Omental fat pad (tissue), 4 donors: Measurements from ENCODE around the gene DCUN1D2. TPM values are rescaled to one million over a fixed set of nuclear protein-coding genes. Genes with fewer than 3 reads are reported as not detected.

Experiments used
- ATAC-seq: fragments of 150-250 bp; one replicate; pipeline ENCODE4 v1.9.1; 2016; ENCODE audit warnings: mild to moderate bottlenecking, moderate library complexity; ENCODE audit not compliant: low FRiP score
- DNase-seq: peaks from one replicate; pipeline ENCODE4 v3.0.0-alpha.2; 2019; ENCODE audit warnings: low spot score
- CTCF ChIP-seq, 3 donors: fragments of 450-650 bp; IDR thresholded peaks; one replicate each; pipeline ENCODE4 v1.5.1; 2016 to 2017; ENCODE audit warnings: antibody characterized with exemption in 3 of 3, mild to moderate bottlenecking in 3 of 3, moderate library complexity in 2 of 3
- total RNA-seq, 4 donors: library from RNA; depleted of rRNA; stranded (reverse); fragments of >200 nt; gene quantifications; one replicate each; pipeline ENCODE4 v1.1.0, GENCODE V29; 2016

The DCUN1D2 gene
- total RNA-seq, 4 donors from 2014 or later, result 10.9 to 28.4 (median 14.5) TPM

GRCh38 chr13:113418722-113419049 lies 71.8 kb downstream of the DCUN1D2 start:
- ATAC-seq (no peak), DNase-seq (no peak)
- no peak for TF ChIP-seq CTCF (IDR thresholded peaks at IDR 0.05)

- ATAC-seq (no peak), DNase-seq (no peak)
- no peak for TF ChIP-seq CTCF (IDR thresholded peaks at IDR 0.05)
These were observed 72.4 kb downstream of the DCUN1D2 start for GRCh38 chr13:113417836-113418721.

- DNase-seq (no peak), ATAC-seq (no peak)
- no peak for TF ChIP-seq CTCF (IDR thresholded peaks at IDR 0.05)
These were observed 73.3 kb downstream of the DCUN1D2 start for GRCh38 chr13:113417008-113417751.

- ATAC-seq (no peak), DNase-seq (no peak)
- TF ChIP-seq CTCF (IDR thresholded peaks at IDR 0.05), result no peak
These were observed 74.7 kb downstream of the DCUN1D2 start for GRCh38 chr13:113415825-113416224.

- no peak for ATAC-seq
- DNase-seq, result no peak
- no peak for TF ChIP-seq CTCF (IDR thresholded peaks at IDR 0.05)
These were observed 75.5 kb downstream of the DCUN1D2 start for GRCh38 chr13:113415032-113415431.

GRCh38 chr13:113414335-113414734 lies 76.2 kb downstream of the DCUN1D2 start:
- no peak for TF ChIP-seq CTCF (IDR thresholded peaks at IDR 0.05)
- DNase-seq (no peak), ATAC-seq (no peak)
